Glutamatergic neuron (in vitro differentiated cells): ENCODE measurements around the gene RNF144A. TPM values are rescaled to one million over a fixed set of nuclear protein-coding genes. Genes with fewer than 3 reads are reported as not detected.

ENCODE experiments used
- DNase-seq: peaks from one replicate; pipeline ENCODE4 v3.0.0; 2022
- H3K27ac Mint-ChIP-seq: one replicate; pipeline ENCODE4 v1.8.0; 2020; ENCODE audit warnings: mild to moderate bottlenecking, mixed read lengths, inconsistent platforms; ENCODE audit not compliant: unreplicated experiment
- H3K27me3 Mint-ChIP-seq: one replicate; pipeline ENCODE4 v1.8.0; 2020; ENCODE audit warnings: mild to moderate bottlenecking, moderate library complexity, mixed read lengths, inconsistent platforms; ENCODE audit not compliant: unreplicated experiment
- H3K36me3 Mint-ChIP-seq: one replicate; pipeline ENCODE4 v1.8.0; 2020; ENCODE audit warnings: mild to moderate bottlenecking, mixed read lengths, inconsistent platforms; ENCODE audit not compliant: unreplicated experiment
- H3K4me1 Mint-ChIP-seq: one replicate; pipeline ENCODE4 v1.8.0; 2020; ENCODE audit warnings: mild to moderate bottlenecking, low read depth, mixed read lengths, inconsistent platforms; ENCODE audit not compliant: unreplicated experiment
- H3K4me3 Mint-ChIP-seq: one replicate; pipeline ENCODE4 v1.8.0; 2020; ENCODE audit warnings: mild to moderate bottlenecking, mixed read lengths, inconsistent platforms; ENCODE audit not compliant: unreplicated experiment
- H3K9me3 Mint-ChIP-seq: one replicate; pipeline ENCODE4 v1.8.0; 2020; ENCODE audit warnings: mild to moderate bottlenecking, moderate library complexity, mixed read lengths, inconsistent platforms; ENCODE audit not compliant: unreplicated experiment
- total RNA-seq: library from RNA; stranded (reverse); fragmentation: NEBNext Ultra II Directional; extraction: Animal tissue kit (Norgen Biotek cat#: 25700); gene quantifications from one replicate; pipeline ENCODE4 v1.2.1, GENCODE V29; 2021; ENCODE audit not compliant: unreplicated experiment
- TF ChIP-seq, protein P1 (sequence below): fragments of 200-600 bp; sonication (generic); IDR thresholded peaks from one replicate; pipeline ENCODE4 v1.5.0; 2021; ENCODE audit not compliant: partially characterized antibody, unreplicated experiment

The RNF144A gene
- total RNA-seq, 1 donor from 2014 or later, result 40.2 TPM

DNA sequence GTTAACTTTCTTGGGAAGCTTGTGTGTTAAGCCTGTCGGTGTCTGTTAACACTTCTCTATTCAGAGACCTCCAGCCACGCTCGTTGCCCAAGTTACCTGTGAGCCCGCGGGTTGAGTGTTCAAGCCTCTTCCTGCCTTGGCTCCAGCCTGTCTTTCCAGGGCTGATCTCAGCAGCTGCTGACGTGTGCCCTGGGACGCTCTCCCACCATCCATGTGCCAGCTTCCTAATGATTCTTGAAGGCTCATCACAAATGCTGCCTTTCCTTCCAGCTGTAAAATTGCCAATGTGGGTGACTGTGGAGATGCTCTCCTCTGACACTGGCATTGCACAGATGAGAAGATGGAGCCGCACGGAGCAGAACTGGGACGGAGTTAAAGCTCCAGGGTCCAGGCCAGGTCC lies 6.1 kb downstream of the RNF144A start:
- Mint-ChIP-seq H3K27ac (peak overlapping the region; percentile 38), H3K4me3 (peak overlapping the region; percentile 33), H3K4me1 (peaks cover 53% of the 10 kb centered on the region), H3K36me3 (peaks cover 5% of the 10 kb centered on the region), H3K9me3 (peaks cover 9% of the 10 kb centered on the region), H3K27me3 (peaks cover 3% of the 10 kb centered on the region)
- no peak for DNase-seq
- TF ChIP-seq, protein P1, sequence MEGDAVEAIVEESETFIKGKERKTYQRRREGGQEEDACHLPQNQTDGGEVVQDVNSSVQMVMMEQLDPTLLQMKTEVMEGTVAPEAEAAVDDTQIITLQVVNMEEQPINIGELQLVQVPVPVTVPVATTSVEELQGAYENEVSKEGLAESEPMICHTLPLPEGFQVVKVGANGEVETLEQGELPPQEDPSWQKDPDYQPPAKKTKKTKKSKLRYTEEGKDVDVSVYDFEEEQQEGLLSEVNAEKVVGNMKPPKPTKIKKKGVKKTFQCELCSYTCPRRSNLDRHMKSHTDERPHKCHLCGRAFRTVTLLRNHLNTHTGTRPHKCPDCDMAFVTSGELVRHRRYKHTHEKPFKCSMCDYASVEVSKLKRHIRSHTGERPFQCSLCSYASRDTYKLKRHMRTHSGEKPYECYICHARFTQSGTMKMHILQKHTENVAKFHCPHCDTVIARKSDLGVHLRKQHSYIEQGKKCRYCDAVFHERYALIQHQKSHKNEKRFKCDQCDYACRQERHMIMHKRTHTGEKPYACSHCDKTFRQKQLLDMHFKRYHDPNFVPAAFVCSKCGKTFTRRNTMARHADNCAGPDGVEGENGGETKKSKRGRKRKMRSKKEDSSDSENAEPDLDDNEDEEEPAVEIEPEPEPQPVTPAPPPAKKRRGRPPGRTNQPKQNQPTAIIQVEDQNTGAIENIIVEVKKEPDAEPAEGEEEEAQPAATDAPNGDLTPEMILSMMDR, result no peak

DNA sequence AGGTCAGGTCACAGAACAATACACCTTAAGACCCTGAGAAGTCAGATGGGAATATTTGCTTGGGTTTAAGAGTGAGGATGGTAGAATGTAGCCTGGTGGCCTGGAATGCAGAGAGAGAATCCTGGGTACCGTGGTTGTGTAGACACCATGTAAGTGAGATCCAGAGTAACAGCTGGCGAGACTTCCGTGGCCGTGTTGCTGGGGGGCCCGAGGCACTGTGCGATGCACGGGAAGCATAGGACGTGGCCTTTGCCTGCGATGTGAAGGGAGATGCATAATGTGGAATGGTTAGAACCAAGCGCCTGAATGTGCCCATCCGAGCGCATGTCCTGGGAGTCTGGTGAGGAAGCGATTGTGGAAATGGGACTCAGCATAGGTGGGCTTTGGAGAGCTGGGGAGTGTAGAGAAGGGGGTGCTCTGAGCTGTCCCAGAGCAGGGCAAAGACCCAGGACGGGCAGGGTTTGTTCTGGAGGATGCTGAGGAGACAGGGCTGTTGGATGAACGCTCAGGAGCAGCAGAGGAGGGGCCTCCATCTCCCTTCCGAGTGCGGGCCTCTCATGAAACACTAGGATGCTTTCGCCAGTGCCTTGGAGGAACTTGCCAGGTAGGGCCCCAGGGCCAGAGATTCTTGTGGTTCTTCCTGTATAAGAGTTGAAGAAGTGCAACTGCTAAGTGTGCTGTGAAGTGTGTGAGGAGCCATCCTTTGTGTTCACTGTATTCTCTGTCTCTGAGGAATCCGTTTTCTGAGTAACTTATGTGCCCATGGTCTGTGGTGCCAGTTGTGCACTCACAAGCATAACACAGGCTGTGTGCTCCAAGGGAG lies 7.1 kb downstream of the RNF144A start:
- peaks cover 8% of the 10 kb centered on the region for H3K9me3 Mint-ChIP-seq
- H3K4me1 Mint-ChIP-seq, result peaks cover 50% of the 10 kb centered on the region
- no peak overlapping the region for H3K27ac Mint-ChIP-seq
- TF ChIP-seq, protein P1, result no peak
- peak overlapping the region; percentile 18 for H3K4me3 Mint-ChIP-seq
- H3K27me3 Mint-ChIP-seq, result peaks cover 3% of the 10 kb centered on the region
- DNase-seq, result no peak
- peaks cover 5% of the 10 kb centered on the region for H3K36me3 Mint-ChIP-seq

DNA sequence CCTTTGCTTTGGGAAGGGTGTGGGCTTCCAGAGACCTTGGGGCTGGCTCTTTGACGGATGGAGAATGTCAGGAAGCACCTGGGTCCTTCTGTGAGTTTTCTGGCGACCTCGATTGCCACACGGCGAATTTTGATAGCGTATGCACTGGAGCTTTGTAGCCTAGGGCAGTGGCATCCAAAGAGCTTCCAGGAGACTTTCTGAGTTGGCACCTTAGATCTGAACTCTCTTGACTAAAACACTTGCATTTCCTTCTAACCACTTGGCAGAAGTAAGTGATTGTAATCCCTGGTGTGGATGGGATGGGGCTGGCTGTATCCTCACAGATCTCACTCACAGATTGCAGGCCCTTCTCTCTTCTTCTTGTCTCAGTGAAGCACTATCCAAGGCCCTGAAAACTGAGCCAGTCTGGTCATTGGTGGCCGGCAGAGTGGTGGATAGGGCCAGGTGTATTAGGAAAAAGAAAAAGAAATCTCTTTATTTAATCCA lies 7.8 kb downstream of the RNF144A start:
- H3K27ac Mint-ChIP-seq, result no peak overlapping the region
- peaks cover 5% of the 10 kb centered on the region for H3K36me3 Mint-ChIP-seq
- peaks cover 50% of the 10 kb centered on the region for H3K4me1 Mint-ChIP-seq
- H3K9me3 Mint-ChIP-seq, result peaks cover 7% of the 10 kb centered on the region
- peaks cover 2% of the 10 kb centered on the region for H3K27me3 Mint-ChIP-seq
- no peak overlapping the region for H3K4me3 Mint-ChIP-seq
- TF ChIP-seq, protein P1, result no peak
- no peak for DNase-seq

DNA sequence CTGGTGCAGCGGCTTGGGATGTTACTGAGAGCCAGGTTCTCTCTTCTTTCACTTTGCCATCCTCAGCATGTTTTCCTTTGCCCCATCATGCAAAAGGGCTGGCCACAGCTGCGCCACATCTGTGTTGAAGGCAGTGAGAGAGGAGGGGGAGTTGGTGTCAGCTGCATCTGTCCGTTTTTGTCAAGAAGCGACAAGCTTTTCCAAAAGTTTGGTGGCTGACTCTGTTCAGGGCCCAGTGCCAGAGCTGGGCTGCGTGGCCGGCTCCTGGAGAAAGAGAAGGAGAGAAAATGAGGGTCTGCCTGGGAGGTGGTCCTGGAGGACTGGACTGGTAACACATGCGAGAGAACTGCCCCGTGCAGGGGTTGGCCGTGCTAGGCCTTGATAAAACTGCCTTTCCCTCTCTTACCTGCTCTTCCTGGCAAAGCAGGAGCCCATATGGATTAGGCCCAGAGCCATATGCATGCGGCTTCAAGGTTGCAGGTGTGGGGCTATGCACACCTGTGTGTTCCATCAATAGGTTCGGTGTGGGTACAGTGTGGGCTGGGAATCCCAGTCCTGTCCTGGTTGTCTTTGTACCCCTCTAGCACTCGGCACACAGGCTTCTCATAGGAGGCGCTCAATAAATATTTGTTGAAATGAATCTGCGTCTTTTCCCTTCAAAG lies 9.0 kb downstream of the RNF144A start:
- Mint-ChIP-seq H3K27me3 (peaks cover 2% of the 10 kb centered on the region), H3K9me3 (peaks cover 7% of the 10 kb centered on the region), H3K36me3 (peaks cover 5% of the 10 kb centered on the region), H3K4me1 (peaks cover 49% of the 10 kb centered on the region), H3K4me3 (no peak overlapping the region), H3K27ac (no peak overlapping the region)
- DNase-seq, result no peak
- TF ChIP-seq, protein P1, result no peak

DNA sequence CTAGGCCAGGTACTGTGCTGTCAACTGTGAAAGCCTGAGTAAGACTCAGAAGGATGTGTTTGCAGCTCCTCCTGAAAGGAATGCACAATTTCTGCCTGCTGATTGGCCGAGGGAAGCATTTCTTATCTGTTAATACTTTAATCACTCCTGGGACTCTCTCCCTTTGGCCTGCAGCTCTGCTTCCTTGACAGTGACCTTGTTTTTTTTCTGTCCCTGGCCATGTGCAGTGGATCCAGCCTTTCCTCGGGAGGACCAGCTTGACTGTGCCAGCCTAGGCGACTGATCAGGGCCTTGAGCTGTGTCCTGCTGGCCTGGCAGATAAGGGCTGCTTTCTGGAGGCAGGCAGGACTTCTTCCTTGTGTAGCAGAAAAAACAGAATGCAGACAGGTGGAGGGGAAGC lies 10.0 kb downstream of the RNF144A start:
- peaks cover 48% of the 10 kb centered on the region for H3K4me1 Mint-ChIP-seq

More for the DNA sequence above, 10.0 kb downstream of the RNF144A start:
- H3K36me3 Mint-ChIP-seq, result peaks cover 5% of the 10 kb centered on the region
- peaks cover 4% of the 10 kb centered on the region for H3K9me3 Mint-ChIP-seq
- no peak for DNase-seq
- TF ChIP-seq, protein P1, result no peak
- peaks cover 2% of the 10 kb centered on the region for H3K27me3 Mint-ChIP-seq
- no peak overlapping the region for H3K27ac Mint-ChIP-seq
- no peak overlapping the region for H3K4me3 Mint-ChIP-seq
